Measurements from ENCODE around the gene HORMAD2.
A peak's percentile ranks its signal among the peaks of the same experiment; 100 is the strongest.
"Not testable (repeated sequence)": the region's sequence is repeated elsewhere in the genome, so short reads cannot be mapped to it uniquely, and the experiment has no call there.

HORMAD2 gene

GRCh38 chr22:30195245-30196140, 115.2 kb downstream of the HORMAD2 start:
- DNase-seq, result no peak

GRCh38 chr22:30196141-30196879, 116.0 kb downstream of the HORMAD2 start:
- peak; percentile 90 for DNase-seq

GRCh38 chr22:30196880-30197336, 116.6 kb downstream of the HORMAD2 start:
- DNase-seq, result no peak

- DNase-seq, result no peak
Observed at GRCh38 chr22:30197389-30197788, 117.1 kb downstream of the HORMAD2 start.

- DNase-seq, result no peak
Observed at GRCh38 chr22:30198152-30198825, 118.0 kb downstream of the HORMAD2 start.

GRCh38 chr22:30198921-30199320, 118.7 kb downstream of the HORMAD2 start:
- DNase-seq, result no peak

GRCh38 chr22:30200905-30201304, 120.6 kb downstream of the HORMAD2 start:
- DNase-seq, result not testable (repeated sequence)

- DNase-seq, result no peak
Observed at GRCh38 chr22:30201945-30202344, 121.7 kb downstream of the HORMAD2 start.

- DNase-seq, result no peak
Observed at GRCh38 chr22:30202531-30203006, 122.3 kb downstream of the HORMAD2 start.

- no peak for DNase-seq
Observed at GRCh38 chr22:30204015-30204741, 123.9 kb downstream of the HORMAD2 start.

- no peak for DNase-seq
Observed at GRCh38 chr22:30204742-30205111, 124.5 kb downstream of the HORMAD2 start.

GRCh38 chr22:30205281-30206115, 125.2 kb downstream of the HORMAD2 start:
- peak; percentile 27 for DNase-seq

- DNase-seq, result no peak
Observed at GRCh38 chr22:30206944-30207343, 126.7 kb downstream of the HORMAD2 start.

GRCh38 chr22:30208631-30209603, 128.7 kb downstream of the HORMAD2 start:
- DNase-seq, result no peak

- no peak for DNase-seq
Observed at GRCh38 chr22:30209642-30210041, 129.4 kb downstream of the HORMAD2 start.

- no peak for DNase-seq
Observed at GRCh38 chr22:30210235-30210909, 130.1 kb downstream of the HORMAD2 start.

- no peak for DNase-seq
Observed at GRCh38 chr22:30211124-30211820, 131.0 kb downstream of the HORMAD2 start.

GRCh38 chr22:30212363-30212995, 132.2 kb downstream of the HORMAD2 start:
- peak; percentile 67 for DNase-seq

All from CD4-positive, alpha-beta T cell treated with Interleukin-15 for 1 hour (primary cell).